PFSK-1 (cell line): Measurements from ENCODE around the gene IGSF9B.

ENCODE experiments used
- FOXP2 ChIP-seq: optimal IDR thresholded peaks from 2 replicates; pipeline ENCODE3; 2011; ENCODE audit warnings: borderline replicate concordance, control low read depth, inconsistent platforms; ENCODE audit not compliant: insufficient read depth; ENCODE audit errors: extremely low read length, extremely low read depth
- POLR2AphosphoS5 ChIP-seq: IDR thresholded peaks from 2 replicates; pipeline ENCODE4 v1.6.1; 2012; ENCODE audit warnings: low read depth, mild to moderate bottlenecking, control low read depth, low read length, moderate library complexity
- SIN3A ChIP-seq: IDR thresholded peaks from 2 replicates; pipeline ENCODE4 v1.6.1; 2012; ENCODE audit warnings: mild to moderate bottlenecking, low read length, moderate library complexity, borderline replicate concordance; ENCODE audit not compliant: insufficient read depth
- TAF1 ChIP-seq: IDR thresholded peaks from 2 replicates; pipeline ENCODE4 v1.6.1; 2012; ENCODE audit warnings: low read length, control low read depth, borderline replicate concordance; ENCODE audit not compliant: insufficient read depth
- TF ChIP-seq, protein P1 (sequence below), 2 experiments: IDR thresholded peaks; 2 replicates each; pipeline versions ENCODE4 v1.6.1 to v1.8.0; 2011 to 2012; ENCODE audit warnings: low read depth in 2 of 2, low read length in 2 of 2, control low read depth in 1 of 2, inconsistent platforms in 1 of 2, mild to moderate bottlenecking in 1 of 2, moderate library complexity in 1 of 2; ENCODE audit not compliant: insufficient read depth in 1 of 2

DNA sequence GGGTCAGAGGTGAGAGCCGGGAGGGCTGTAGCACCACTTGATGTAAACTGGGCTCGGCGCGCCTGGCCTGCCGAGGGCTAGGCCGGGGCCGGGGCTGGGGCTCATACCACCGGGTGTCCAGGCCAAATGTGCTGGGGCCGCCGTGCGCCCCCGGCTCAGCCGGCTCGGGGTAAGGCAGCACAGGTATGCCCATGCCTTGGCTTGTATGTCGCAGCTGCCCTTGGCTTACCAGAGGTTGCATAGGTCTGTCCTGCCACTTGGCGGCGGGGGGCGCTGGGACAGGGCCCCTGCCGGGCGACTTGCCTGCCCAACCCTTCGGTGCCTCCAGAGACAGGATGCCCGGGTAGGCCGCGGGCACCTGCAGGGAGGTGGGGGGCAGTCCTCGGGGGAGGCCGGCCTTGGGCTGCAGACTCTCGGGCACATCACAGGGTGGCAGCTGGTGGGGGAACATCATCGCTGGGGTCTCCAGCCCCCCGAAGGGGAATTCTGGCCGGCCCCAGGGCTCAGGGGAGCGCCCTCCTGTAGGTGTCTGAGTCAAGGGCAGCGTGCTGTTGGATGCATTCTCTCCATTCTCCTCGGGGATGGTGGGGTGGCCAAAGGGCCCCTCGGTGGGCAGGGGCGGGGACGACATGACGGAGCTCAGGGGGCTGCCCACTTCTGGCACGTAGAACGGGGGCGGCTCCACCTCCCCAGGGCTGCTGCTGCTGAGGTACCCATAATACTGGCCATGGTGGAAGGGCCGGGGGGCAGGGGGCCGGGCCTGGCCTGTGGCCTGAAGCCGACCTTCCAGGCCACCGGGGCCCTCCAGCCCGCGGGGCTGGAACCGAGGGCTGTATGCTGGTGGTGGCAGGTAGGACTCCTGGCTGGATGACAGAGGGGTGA lies 36.4 kb downstream of the IGSF9B start:
- TF ChIP-seq SIN3A, result no peak
- no peak for TF ChIP-seq POLR2AphosphoS5
- TF ChIP-seq TAF1, result no peak
- TF ChIP-seq, protein P1, sequence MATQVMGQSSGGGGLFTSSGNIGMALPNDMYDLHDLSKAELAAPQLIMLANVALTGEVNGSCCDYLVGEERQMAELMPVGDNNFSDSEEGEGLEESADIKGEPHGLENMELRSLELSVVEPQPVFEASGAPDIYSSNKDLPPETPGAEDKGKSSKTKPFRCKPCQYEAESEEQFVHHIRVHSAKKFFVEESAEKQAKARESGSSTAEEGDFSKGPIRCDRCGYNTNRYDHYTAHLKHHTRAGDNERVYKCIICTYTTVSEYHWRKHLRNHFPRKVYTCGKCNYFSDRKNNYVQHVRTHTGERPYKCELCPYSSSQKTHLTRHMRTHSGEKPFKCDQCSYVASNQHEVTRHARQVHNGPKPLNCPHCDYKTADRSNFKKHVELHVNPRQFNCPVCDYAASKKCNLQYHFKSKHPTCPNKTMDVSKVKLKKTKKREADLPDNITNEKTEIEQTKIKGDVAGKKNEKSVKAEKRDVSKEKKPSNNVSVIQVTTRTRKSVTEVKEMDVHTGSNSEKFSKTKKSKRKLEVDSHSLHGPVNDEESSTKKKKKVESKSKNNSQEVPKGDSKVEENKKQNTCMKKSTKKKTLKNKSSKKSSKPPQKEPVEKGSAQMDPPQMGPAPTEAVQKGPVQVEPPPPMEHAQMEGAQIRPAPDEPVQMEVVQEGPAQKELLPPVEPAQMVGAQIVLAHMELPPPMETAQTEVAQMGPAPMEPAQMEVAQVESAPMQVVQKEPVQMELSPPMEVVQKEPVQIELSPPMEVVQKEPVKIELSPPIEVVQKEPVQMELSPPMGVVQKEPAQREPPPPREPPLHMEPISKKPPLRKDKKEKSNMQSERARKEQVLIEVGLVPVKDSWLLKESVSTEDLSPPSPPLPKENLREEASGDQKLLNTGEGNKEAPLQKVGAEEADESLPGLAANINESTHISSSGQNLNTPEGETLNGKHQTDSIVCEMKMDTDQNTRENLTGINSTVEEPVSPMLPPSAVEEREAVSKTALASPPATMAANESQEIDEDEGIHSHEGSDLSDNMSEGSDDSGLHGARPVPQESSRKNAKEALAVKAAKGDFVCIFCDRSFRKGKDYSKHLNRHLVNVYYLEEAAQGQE (IDR thresholded peaks at IDR 0.05; ENCODE audit: insufficient read depth in 1 of 2, low read depth in 2 of 2, low read length in 2 of 2), result no peak
- no peak for TF ChIP-seq FOXP2
